Psoas muscle (tissue), 8 donors: ENCODE results near the gene CIT. TPM values are rescaled to one million over a fixed set of nuclear protein-coding genes. Genes with fewer than 3 reads are reported as not detected.

Experiments used
- ATAC-seq, 4 donors: fragments of 200-7000 bp; cut with Tn5 transposase; one replicate each; pipeline ENCODE4 v1.9.1; 2020; ENCODE audit warnings: moderate library complexity in 3 of 4, mild to moderate bottlenecking in 2 of 4
- DNase-seq, 2 donors: peaks; one replicate each; pipeline ENCODE4 v3.0.0-alpha.2; 2020
- H3K27ac ChIP-seq: fragments of 200-600 bp; one replicate; pipeline ENCODE4 v1.8.0; 2022
- H3K27me3 ChIP-seq, 3 donors: fragments of 200-600 bp in 1 of 3; one replicate each; pipeline versions ENCODE4 v1.6.1 to v1.8.0; 2013 to 2022; ENCODE audit warnings: low read length in 2 of 3, mild to moderate bottlenecking in 2 of 3, moderate library complexity in 1 of 3; ENCODE audit not compliant: insufficient read depth in 3 of 3
- H3K36me3 ChIP-seq, 2 donors: fragments of 200-600 bp in 1 of 2; one replicate each; pipeline versions ENCODE4 v1.6.1 to v1.8.0; 2013 to 2022; ENCODE audit warnings: low read depth in 1 of 2, mild to moderate bottlenecking in 1 of 2, moderate library complexity in 1 of 2; ENCODE audit not compliant: insufficient read depth in 1 of 2
- H3K4me1 ChIP-seq: fragments of 200-600 bp; one replicate; pipeline ENCODE4 v1.8.0; 2022
- H3K4me3 ChIP-seq: fragments of 200-600 bp; one replicate; pipeline ENCODE4 v1.8.0; 2022; ENCODE audit warnings: mild to moderate bottlenecking
- H3K9me3 ChIP-seq: fragments of 200-600 bp; one replicate; pipeline ENCODE4 v1.8.0; 2022
- CTCF ChIP-seq: fragments of 200-600 bp; IDR thresholded peaks from one replicate; pipeline ENCODE4 v1.8.0; 2022; ENCODE audit warnings: antibody characterized with exemption
- WGBS, 3 donors: extraction: QIAGEN DNeasy Blood & Tissue Kit; methylation state at CpG; one replicate each; pipeline versions ENCODE4 v1.1.6 to v1.1.7; 2013; 5-methylcytosine and 5-hydroxymethylcytosine counted together
- intact Hi-C, 2 donors: fragments of 100-400 bp; cut with DNase I; formaldehyde crosslinking; loops; one replicate each; pipeline versions ENCODE4 v1.11.0 to v1.14.2; 2022
- polyA plus RNA-seq, 3 donors: library from polyadenylated mRNA; stranded (reverse); fragments of 200-250 nt; gene quantifications; one replicate each; pipeline ENCODE4 v1.2.3, GENCODE V29; 2013
- total RNA-seq, 4 donors: library from RNA; stranded (reverse); fragmentation: NEBNext Ultra II Directional in 2 of 4; extraction: Animal tissue kit (Norgen Biotek cat#: 25700) in 2 of 4; gene quantifications; one replicate each; pipeline versions ENCODE4 v1.2.1 to v1.2.4, GENCODE V29; 2021 to 2023
- donor health status: healthy with polysubstance abuse.
- donor health status: DM: no; HTN: no; CAD: no; lungs with moderate emphysema.
- donor health status: Bipolar disorder and iron deficiency.
- donor health status: healthy.
- donor health status: DM: yes; HTN: yes; CAD: no.
- donor health status: DM: no; HTN: no; CAD: no.
- donor health status: DM: no; HTN: no; CAD: no.
- donor health status: DM: yes; HTN: yes; CAD: no.

The CIT gene
- total and polyA plus RNA-seq, 7 donors, result 0.06 to 2.4 (median 0.40) TPM

DNA sequence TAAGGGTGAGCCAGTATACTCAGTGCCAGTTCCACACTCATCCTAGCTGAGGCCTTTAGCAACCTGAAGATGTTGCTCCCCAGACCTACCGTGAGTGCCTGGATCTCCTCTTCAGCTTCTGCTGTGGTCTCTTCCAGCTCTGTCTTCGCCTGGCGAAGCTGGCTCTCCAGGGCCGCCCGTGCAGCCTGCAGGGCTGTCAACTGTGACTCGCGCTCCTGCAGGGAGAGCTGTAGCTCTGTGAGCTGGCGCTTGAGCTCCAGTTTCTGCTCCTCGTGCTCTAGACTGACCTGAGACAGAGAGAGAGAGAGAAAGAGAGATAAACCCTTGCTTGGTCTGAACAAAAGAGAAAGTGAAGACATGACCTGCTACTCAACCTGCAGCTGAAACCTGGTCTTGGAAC is 125.2 kb downstream of the CIT start:
- DNase-seq (no peak), ATAC-seq (no peak)
- no peak overlapping the region for H3K27ac ChIP-seq
- H3K9me3 ChIP-seq, result no peaks in the 10 kb centered on the region
- H3K36me3 ChIP-seq, result no peaks in the 10 kb centered on the region
- H3K4me3 ChIP-seq, result no peak overlapping the region
- intact Hi-C loops, result no loop called here
- WGBS, 3 donors, result 92 to 93% (median 93%) methylated on average over 9 of the region's 9 CpGs
- no peaks in the 10 kb centered on the region for H3K4me1 ChIP-seq
- H3K27me3 ChIP-seq, result no peaks in the 10 kb centered on the region
- TF ChIP-seq CTCF, result no peak

DNA sequence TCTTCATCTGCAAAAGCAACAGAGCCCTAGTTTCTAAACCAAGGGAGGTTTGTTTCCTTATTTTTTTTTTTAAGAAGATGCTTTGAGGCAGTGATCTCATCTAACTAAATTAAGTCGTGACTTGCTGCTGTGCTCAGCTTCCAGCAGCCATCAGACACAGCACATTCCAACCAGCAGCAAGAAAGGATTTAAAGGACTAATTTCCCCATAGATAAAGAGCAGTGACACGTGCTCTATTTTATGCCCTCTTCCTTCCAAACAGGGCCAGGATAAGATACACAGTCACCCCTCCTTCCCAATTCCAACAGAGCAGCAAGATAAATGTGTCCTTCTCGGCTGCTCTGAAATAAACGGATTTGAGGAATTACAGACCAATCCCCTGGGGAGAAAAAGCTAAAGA is 127.5 kb downstream of the CIT start:
- ATAC-seq (no peak), DNase-seq (no peak)
- H3K27ac ChIP-seq, result no peak overlapping the region
- 40 to 57% (median 43%) methylated on average over 4 of the region's 4 CpGs for WGBS, 3 donors
- no peaks in the 10 kb centered on the region for H3K36me3 ChIP-seq
- intact Hi-C loops, result no loop called here
- H3K4me1 ChIP-seq, result no peaks in the 10 kb centered on the region
- H3K4me3 ChIP-seq, result no peak overlapping the region
- no peak for TF ChIP-seq CTCF
- H3K27me3 ChIP-seq, result no peaks in the 10 kb centered on the region
- H3K9me3 ChIP-seq, result peaks cover 16% of the 10 kb centered on the region

DNA sequence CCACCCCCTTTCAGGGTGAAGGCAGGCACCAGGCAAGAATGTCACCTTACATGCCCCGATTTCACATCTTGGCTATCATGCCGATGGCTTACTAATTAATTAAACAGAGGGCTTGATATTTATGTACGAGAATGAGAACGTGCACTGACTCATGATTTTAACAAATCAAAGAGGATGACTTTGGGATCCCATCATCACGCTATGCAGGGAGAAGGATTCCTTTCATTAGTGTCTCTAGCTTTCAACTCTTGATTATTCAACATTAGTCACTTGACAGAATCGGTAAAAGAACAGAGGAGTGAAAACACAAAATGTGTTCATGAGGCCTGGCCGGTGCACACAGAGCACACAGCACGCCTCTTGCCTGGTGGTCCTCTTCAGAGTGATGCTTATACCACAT is 128.6 kb downstream of the CIT start:
- peaks cover 22% of the 10 kb centered on the region for H3K9me3 ChIP-seq
- H3K27me3 ChIP-seq, result no peaks in the 10 kb centered on the region
- intact Hi-C loops, result no loop called here
- no peak overlapping the region for H3K27ac ChIP-seq
- TF ChIP-seq CTCF, result no peak
- ATAC-seq (no peak), DNase-seq (no peak)
- 92 to 95% (median 95%) methylated on average over 8 of the region's 8 CpGs for WGBS, 3 donors
- no peaks in the 10 kb centered on the region for H3K4me1 ChIP-seq
- H3K4me3 ChIP-seq, result no peak overlapping the region
- H3K36me3 ChIP-seq, result no peaks in the 10 kb centered on the region

- Histone ChIP-seq H3K27ac (no peak overlapping the region), H3K4me1 (no peaks in the 10 kb centered on the region), H3K27me3 (no peaks in the 10 kb centered on the region), H3K9me3 (peaks cover 22% of the 10 kb centered on the region), H3K4me3 (no peak overlapping the region), H3K36me3 (no peaks in the 10 kb centered on the region)
- ATAC-seq (no peak), DNase-seq (no peak)
- intact Hi-C loops, result no loop called here
- WGBS, 3 donors, result 97 to 100% (median 98%) methylated on average over 2 of the region's 2 CpGs
- TF ChIP-seq CTCF, result no peak
These were observed 131.0 kb downstream of the CIT start for GRCh38 chr12:119746169-119746568.

- peaks cover 22% of the 10 kb centered on the region for H3K9me3 ChIP-seq
- H3K4me1 ChIP-seq, result no peaks in the 10 kb centered on the region
- TF ChIP-seq CTCF, result no peak
- no peaks in the 10 kb centered on the region for H3K36me3 ChIP-seq
- intact Hi-C loops, result no loop called here
- H3K27ac ChIP-seq, result no peak overlapping the region
- H3K4me3 ChIP-seq, result no peak overlapping the region
- no peaks in the 10 kb centered on the region for H3K27me3 ChIP-seq
- ATAC-seq (no peak), DNase-seq (no peak)
- WGBS, 3 donors, result 96 to 98% (median 97%) methylated on average over 1 of the region's 1 CpG
These were observed 132.1 kb downstream of the CIT start for GRCh38 chr12:119744900-119745606.
